ENCODE data around the gene LAPTM4A.
"Not testable (repeated sequence)": the region's sequence is repeated elsewhere in the genome, so short reads cannot be mapped to it uniquely, and the experiment has no call there.

The LAPTM4A gene

GRCh38 chr2:20050646-20051531 lies 539 bp downstream of the LAPTM4A start:
- DNase-seq (ENCODE audit: low spot score) = peak; percentile 76

GRCh38 chr2:20050104-20050645 lies 1.3 kb downstream of the LAPTM4A start:
- DNase-seq (ENCODE audit: low spot score) = peak; percentile 85

- peak; percentile 45 for DNase-seq (ENCODE audit: low spot score)
Observed at GRCh38 chr2:20049637-20050036, 1.8 kb downstream of the LAPTM4A start.

GRCh38 chr2:20048488-20049448 lies 2.7 kb downstream of the LAPTM4A start:
- no peak for DNase-seq (ENCODE audit: low spot score)

- DNase-seq (ENCODE audit: low spot score) = not testable (repeated sequence)
Observed at GRCh38 chr2:20045712-20046292, 5.6 kb downstream of the LAPTM4A start.

- DNase-seq (ENCODE audit: low spot score) = no peak
Observed at GRCh38 chr2:20044778-20045177, 6.7 kb downstream of the LAPTM4A start.

- DNase-seq (ENCODE audit: low spot score) = no peak
Observed at GRCh38 chr2:20042531-20042930, 8.9 kb downstream of the LAPTM4A start.

- no peak for DNase-seq (ENCODE audit: low spot score)
Observed at GRCh38 chr2:20040489-20041172, 10.8 kb downstream of the LAPTM4A start.

GRCh38 chr2:20037660-20038059 lies 13.8 kb downstream of the LAPTM4A start:
- DNase-seq (ENCODE audit: low spot score) = no peak

GRCh38 chr2:20035955-20036666 lies 15.3 kb downstream of the LAPTM4A start:
- peak; percentile 38 for DNase-seq (ENCODE audit: low spot score)

- DNase-seq (ENCODE audit: low spot score) = no peak
Observed at GRCh38 chr2:20034821-20035220, 16.6 kb downstream of the LAPTM4A start.

- no peak for DNase-seq (ENCODE audit: low spot score)
Observed at GRCh38 chr2:20034218-20034617, 17.2 kb downstream of the LAPTM4A start.

GRCh38 chr2:20033322-20033721 lies 18.1 kb downstream of the LAPTM4A start:
- DNase-seq (ENCODE audit: low spot score) = no peak

- no peak for DNase-seq (ENCODE audit: low spot score)
Observed at GRCh38 chr2:20030224-20030623, 21.2 kb downstream of the LAPTM4A start.

- no peak for DNase-seq (ENCODE audit: low spot score)
Observed at GRCh38 chr2:20027705-20028434, 23.6 kb downstream of the LAPTM4A start.

- no peak for DNase-seq (ENCODE audit: low spot score)
Observed at GRCh38 chr2:20027260-20027677, 24.2 kb downstream of the LAPTM4A start.

- DNase-seq (ENCODE audit: low spot score) = no peak
Observed at GRCh38 chr2:20025065-20025786, 26.2 kb downstream of the LAPTM4A start.

GRCh38 chr2:20023688-20024087 lies 27.7 kb downstream of the LAPTM4A start:
- no peak for DNase-seq (ENCODE audit: low spot score)

GRCh38 chr2:20021405-20022009 lies 29.9 kb downstream of the LAPTM4A start:
- DNase-seq (ENCODE audit: low spot score) = no peak
